Right lobe of liver (tissue), 6 donors: ENCODE data around the gene ESPNL. TPM values are rescaled to one million over a fixed set of nuclear protein-coding genes. Genes with fewer than 3 reads are reported as not detected.

Source experiments
- ATAC-seq, 4 donors: fragments of 200-7000 bp; cut with Tn5 transposase; one replicate each; pipeline ENCODE4 v1.9.1; 2020; ENCODE audit warnings: mild to moderate bottlenecking in 4 of 4, moderate library complexity in 4 of 4
- DNase-seq, 3 donors: peaks; one replicate each; pipeline ENCODE4 v3.0.0-alpha.2; 2020
- H3K27ac ChIP-seq, 3 donors: fragments of 200-600 bp; one replicate each; pipeline ENCODE4 v1.8.0; 2022
- H3K27me3 ChIP-seq, 2 donors: fragments of 200-600 bp; one replicate each; pipeline ENCODE4 v1.8.0; 2022
- H3K36me3 ChIP-seq, 4 donors: fragments of 200-600 bp; sonication (generic) in 1 of 4; one replicate each; pipeline versions ENCODE4 v1.5.1 to v1.8.0; 2017 to 2022; ENCODE audit warnings: control low read depth in 1 of 4
- H3K4me1 ChIP-seq, 4 donors: fragments of 200-600 bp; sonication (generic) in 1 of 4; one replicate each; pipeline versions ENCODE4 v1.5.1 to v1.8.0; 2017 to 2022; ENCODE audit warnings: control low read depth in 1 of 4
- H3K4me3 ChIP-seq, 3 donors: fragments of 200-600 bp; one replicate each; pipeline ENCODE4 v1.8.0; 2022
- H3K9me3 ChIP-seq, 4 donors: fragments of 200-600 bp; sonication (generic) in 1 of 4; one replicate each; pipeline versions ENCODE4 v1.5.1 to v1.8.0; 2017 to 2022; ENCODE audit warnings: control low read depth in 1 of 4
- POLR2A ChIP-seq: fragments of 450-650 bp; IDR thresholded peaks from one replicate; pipeline ENCODE4 v1.6.1; 2017; ENCODE audit warnings: antibody characterized with exemption, mild to moderate bottlenecking
- WGBS: methylation state at CpG from one replicate; pipeline ENCODE4 v1.1.6; 2018; ENCODE audit warnings: low coverage, low lambda C conversion rate; ENCODE audit not compliant: insufficient coverage; ENCODE audit errors: missing lambda C conversion rate; 5-methylcytosine and 5-hydroxymethylcytosine counted together
- intact Hi-C, 2 donors: fragments of 100-400 bp; cut with DNase I; formaldehyde crosslinking; loops; one replicate each; pipeline versions ENCODE4 v1.11.2 to v1.14.1; 2022
- total RNA-seq, 6 experiments: library from RNA; depleted of rRNA in 2 of 6; stranded (reverse); fragments of >200 nt in 2 of 6; fragmentation: NEBNext Ultra II Directional in 3 of 6; extraction: Animal tissue kit (Norgen Biotek cat#: 25700) in 3 of 6; gene quantifications; one replicate each; pipeline versions ENCODE4 v1.1.0 to v1.2.4, GENCODE V29; 2016 to 2023
- TF ChIP-seq, protein P1 (sequence below), 4 donors: fragments of 200-600 bp in 3 of 4; fragments of 450-650 bp in 1 of 4; IDR thresholded peaks; one replicate each; pipeline versions ENCODE4 v1.5.1 to v1.8.0; 2016 to 2022; ENCODE audit warnings: antibody characterized with exemption in 4 of 4, mild to moderate bottlenecking in 2 of 4
- donor health status: DM: no; HTN: yes; CAD: no.
- donor health status: DM: no; HTN: no; CAD: no.
- donor health status: DM: no; HTN: no; CAD: no.
- donor health status: DM: no; HTN: yes; CAD: no.
- donor health status: DM: no; HTN: yes; CAD: no.

Gene ESPNL
- total RNA-seq, 6 experiments from 2014 or later = 0.11 to 1.1 (median 0.50) TPM

GRCh38 chr2:238067939-238068338 lies 32.2 kb upstream of the ESPNL start:
- intact Hi-C loops = no loop called here
- Histone ChIP-seq H3K4me3 (no peak overlapping the region), H3K27ac (peak overlapping the region in 1 of 3 donors; percentile 25), H3K27me3 (no peaks in the 10 kb centered on the region), H3K36me3 (peaks cover 0 to 9% (median under 1%) of the 10 kb centered on the region in 4 donors), H3K9me3 (no peaks in the 10 kb centered on the region), H3K4me1 (peaks cover 0 to 54% (median 20%) of the 10 kb centered on the region in 4 donors)
- no peak for DNase-seq
- 90% methylated on average over 7 of the region's 7 CpGs for WGBS
- ATAC-seq = no peak
- TF ChIP-seq POLR2A = no peak

DNA sequence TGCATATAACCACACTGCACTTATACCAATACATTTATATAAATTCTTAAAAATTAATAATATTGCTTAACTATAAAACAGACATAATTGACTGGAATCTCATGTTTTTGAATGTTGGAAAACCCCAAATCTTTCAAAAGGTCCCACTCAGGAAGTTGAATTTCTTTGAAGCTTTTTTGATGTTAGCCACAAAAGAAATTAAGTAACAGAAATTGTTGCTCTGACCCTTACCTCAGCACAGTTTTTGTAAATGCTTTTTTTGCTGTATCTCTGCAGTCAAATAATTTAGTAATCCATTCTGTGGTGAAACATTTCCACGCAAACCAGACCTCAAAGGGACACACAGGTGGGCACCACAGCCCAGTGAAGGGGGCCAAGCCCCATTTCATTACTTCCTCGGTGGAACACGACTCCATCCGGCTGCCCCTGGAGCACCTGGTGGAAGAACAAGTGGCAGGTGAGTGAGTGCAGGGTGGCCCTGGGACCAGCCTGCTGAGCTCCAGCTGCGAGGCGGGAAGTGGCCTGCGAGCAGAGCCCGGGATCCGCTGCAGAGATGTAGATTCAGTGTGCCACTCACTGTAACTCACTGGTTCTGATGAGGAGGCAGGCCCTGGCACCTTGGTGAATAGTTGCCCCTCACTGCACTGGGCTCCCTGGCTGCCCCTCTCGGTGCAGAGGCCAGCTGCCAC lies 31.0 kb upstream of the ESPNL start:
- ATAC-seq (peak in 3 of 4 donors; percentile 14 to 20 (median 18)), DNase-seq (no peak)
- Histone ChIP-seq H3K27me3 (no peaks in the 10 kb centered on the region), H3K36me3 (peaks cover 0 to 9% (median under 1%) of the 10 kb centered on the region in 4 donors), H3K4me1 (peaks cover 0 to 42% (median 14%) of the 10 kb centered on the region in 4 donors), H3K4me3 (no peak overlapping the region), H3K9me3 (no peaks in the 10 kb centered on the region), H3K27ac (peak overlapping the region in 2 of 3 donors; percentile 12 to 38)
- WGBS = 61% methylated on average over 3 of the region's 10 CpGs
- TF ChIP-seq, protein P1, sequence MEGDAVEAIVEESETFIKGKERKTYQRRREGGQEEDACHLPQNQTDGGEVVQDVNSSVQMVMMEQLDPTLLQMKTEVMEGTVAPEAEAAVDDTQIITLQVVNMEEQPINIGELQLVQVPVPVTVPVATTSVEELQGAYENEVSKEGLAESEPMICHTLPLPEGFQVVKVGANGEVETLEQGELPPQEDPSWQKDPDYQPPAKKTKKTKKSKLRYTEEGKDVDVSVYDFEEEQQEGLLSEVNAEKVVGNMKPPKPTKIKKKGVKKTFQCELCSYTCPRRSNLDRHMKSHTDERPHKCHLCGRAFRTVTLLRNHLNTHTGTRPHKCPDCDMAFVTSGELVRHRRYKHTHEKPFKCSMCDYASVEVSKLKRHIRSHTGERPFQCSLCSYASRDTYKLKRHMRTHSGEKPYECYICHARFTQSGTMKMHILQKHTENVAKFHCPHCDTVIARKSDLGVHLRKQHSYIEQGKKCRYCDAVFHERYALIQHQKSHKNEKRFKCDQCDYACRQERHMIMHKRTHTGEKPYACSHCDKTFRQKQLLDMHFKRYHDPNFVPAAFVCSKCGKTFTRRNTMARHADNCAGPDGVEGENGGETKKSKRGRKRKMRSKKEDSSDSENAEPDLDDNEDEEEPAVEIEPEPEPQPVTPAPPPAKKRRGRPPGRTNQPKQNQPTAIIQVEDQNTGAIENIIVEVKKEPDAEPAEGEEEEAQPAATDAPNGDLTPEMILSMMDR (IDR thresholded peaks at IDR 0.05) = no peak
- no peak for TF ChIP-seq POLR2A
- intact Hi-C loops = no loop called here

- no peak for DNase-seq
- H3K4me3 ChIP-seq = no peak overlapping the region
- H3K27me3 ChIP-seq = no peaks in the 10 kb centered on the region
- TF ChIP-seq POLR2A = no peak
- TF ChIP-seq, protein P1 (IDR thresholded peaks at IDR 0.05) = no peak
- intact Hi-C loops = no loop called here
- ATAC-seq = peak; percentile 70 to 79 (median 72)
- peak overlapping the region in 1 of 3 donors; percentile 38 for H3K27ac ChIP-seq
- no peaks in the 10 kb centered on the region for H3K9me3 ChIP-seq
- WGBS = 71% methylated on average over 9 of the region's 9 CpGs
- peaks cover 0 to 9% (median under 1%) of the 10 kb centered on the region in 4 donors for H3K36me3 ChIP-seq
- peaks cover 0 to 40% (median 13%) of the 10 kb centered on the region in 4 donors for H3K4me1 ChIP-seq
Observed at GRCh38 chr2:238069877-238070276, 30.3 kb upstream of the ESPNL start.

- ATAC-seq (no peak), DNase-seq (no peak)
- no peaks in the 10 kb centered on the region for H3K27me3 ChIP-seq
- no peaks in the 10 kb centered on the region for H3K9me3 ChIP-seq
- H3K4me1 ChIP-seq = peaks cover 0 to 40% (median 16%) of the 10 kb centered on the region in 4 donors
- intact Hi-C loops = no loop called here
- TF ChIP-seq, protein P1 (IDR thresholded peaks at IDR 0.05) = no peak
- TF ChIP-seq POLR2A = no peak
- no peak overlapping the region for H3K4me3 ChIP-seq
- H3K36me3 ChIP-seq = no peaks in the 10 kb centered on the region
- H3K27ac ChIP-seq = no peak overlapping the region
Observed at GRCh38 chr2:238075397-238075796, 24.7 kb upstream of the ESPNL start.

DNA sequence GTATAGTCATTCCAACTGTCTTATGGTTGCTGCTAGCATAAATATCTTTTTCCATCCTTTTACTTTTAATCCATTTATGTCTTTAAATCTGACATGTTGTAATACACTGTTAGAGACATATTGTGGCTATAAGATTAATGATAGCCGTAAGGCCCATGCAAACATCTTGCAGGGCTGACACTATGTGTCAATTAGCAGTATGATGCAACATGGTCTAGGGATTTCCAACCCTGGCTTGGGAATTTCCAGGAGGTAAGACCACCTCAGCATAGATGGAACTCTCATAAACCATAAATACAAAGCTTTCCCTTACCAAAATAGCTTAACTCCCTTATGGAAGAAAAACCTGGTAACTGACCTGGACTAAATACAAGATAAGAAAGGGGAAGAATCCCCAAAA lies 22.8 kb upstream of the ESPNL start:
- DNase-seq = no peak
- Histone ChIP-seq H3K4me1 (peaks cover 0 to 42% (median 17%) of the 10 kb centered on the region in 4 donors), H3K27me3 (no peaks in the 10 kb centered on the region), H3K27ac (peak overlapping the region in 2 of 3 donors; percentile 1 to 52), H3K4me3 (no peak overlapping the region), H3K36me3 (peaks cover 0 to 7% (median 1%) of the 10 kb centered on the region in 4 donors), H3K9me3 (no peaks in the 10 kb centered on the region)
- intact Hi-C loops = no loop called here
- 20% methylated on average over 1 of the region's 1 CpG for WGBS
- TF ChIP-seq POLR2A = no peak
- TF ChIP-seq, protein P1 (IDR thresholded peaks at IDR 0.05) = no peak
- ATAC-seq = peak in 1 of 4 donors; percentile 30
